HG02798 (cell line): ENCODE data around the gene IQGAP2.
A peak's percentile ranks its signal among the peaks of the same experiment; 100 is the strongest.

ENCODE experiments used
- ATAC-seq: cut with Tn5 transposase; IDR thresholded peaks from one replicate; pipeline ENCODE4 v1.9.1; 2021; ENCODE audit warnings: mild to moderate bottlenecking; ENCODE audit not compliant: unreplicated experiment, poor library complexity

The IQGAP2 gene

DNA sequence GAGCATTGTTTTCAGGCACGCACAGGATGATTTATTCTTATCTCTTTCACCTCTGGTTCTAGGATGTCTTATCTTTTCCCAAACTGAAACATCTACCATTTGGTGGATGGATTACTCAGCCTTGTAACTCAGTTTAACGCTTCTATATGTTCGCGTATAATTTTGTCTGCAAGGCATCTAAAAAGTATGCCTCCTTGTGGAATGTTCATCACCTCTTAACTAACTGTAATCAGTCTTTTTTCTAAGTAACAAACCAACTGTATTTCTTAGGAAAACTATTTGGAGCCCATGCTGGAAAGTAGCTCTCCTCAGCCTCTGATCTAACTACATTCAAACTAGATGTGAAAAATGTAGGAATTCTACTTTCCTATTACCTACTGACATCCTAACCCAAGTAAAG lies 231.6 kb downstream of the IQGAP2 start:
- no peak for ATAC-seq

DNA sequence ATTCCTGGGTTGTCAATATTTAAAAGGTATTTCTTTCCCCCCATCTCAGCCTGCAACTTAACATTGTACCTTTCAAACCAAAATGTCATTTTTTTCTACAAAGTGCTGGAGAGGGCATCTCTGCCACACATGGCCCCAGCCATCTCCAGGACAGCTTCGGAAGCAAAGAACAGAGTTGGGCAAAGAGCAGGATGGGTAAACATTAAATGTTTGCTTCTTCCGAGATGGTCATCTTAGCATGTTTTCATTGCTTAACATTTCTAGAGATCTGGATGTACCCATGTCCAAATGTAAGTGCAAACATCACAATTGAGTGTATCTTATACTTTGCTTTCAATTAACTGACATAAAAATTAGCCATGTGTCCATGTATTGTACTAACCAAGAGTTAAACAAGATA lies 234.4 kb downstream of the IQGAP2 start:
- ATAC-seq, result no peak

DNA sequence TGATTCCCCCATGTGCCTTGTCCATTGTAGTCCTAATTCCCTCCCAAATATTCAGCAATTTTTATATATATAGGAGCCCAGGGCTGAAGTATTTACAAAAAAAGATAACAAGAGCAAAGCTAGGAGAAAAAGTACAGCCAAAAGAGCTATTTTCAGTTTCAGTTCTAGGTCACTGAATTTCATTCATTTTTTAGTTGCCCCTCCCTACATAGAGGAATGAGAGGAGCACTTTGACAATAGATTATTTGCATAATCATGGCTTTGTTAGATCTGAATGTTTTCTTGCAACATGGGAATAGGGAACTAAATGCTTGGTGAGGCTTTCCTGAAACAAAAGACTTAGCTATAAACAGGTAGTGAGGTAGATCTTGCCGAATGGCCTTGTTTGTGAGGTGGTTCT lies 235.4 kb downstream of the IQGAP2 start:
- peak; percentile 46 for ATAC-seq

DNA sequence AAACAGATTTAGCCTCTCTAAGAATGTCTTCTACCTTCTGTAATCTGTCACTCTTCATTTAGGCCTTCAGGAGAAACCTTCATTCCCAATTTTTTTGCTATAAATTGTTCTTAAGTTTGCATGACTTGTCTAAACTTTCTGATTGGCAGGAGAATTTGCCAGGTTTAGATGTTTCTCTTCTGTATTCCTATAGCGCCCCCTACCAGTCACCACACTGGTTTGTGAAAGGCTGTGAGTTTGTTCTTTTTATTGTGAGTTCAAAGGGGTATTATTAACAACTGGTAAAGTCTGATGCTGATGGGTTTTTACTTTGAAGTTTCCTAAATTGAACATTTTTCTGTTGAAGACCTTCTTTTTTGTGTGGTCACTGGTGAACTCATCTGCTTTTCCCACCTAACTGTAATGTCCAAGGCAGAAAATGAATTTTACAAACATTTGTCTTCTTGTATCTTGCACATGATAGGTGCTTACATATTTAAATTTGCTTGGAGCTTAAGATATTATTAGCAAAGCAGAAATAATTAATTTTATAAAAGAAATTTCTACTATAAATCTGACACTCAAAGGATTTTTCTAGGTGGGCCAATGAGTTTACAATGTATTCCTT lies 238.5 kb downstream of the IQGAP2 start:
- ATAC-seq, result no peak

DNA sequence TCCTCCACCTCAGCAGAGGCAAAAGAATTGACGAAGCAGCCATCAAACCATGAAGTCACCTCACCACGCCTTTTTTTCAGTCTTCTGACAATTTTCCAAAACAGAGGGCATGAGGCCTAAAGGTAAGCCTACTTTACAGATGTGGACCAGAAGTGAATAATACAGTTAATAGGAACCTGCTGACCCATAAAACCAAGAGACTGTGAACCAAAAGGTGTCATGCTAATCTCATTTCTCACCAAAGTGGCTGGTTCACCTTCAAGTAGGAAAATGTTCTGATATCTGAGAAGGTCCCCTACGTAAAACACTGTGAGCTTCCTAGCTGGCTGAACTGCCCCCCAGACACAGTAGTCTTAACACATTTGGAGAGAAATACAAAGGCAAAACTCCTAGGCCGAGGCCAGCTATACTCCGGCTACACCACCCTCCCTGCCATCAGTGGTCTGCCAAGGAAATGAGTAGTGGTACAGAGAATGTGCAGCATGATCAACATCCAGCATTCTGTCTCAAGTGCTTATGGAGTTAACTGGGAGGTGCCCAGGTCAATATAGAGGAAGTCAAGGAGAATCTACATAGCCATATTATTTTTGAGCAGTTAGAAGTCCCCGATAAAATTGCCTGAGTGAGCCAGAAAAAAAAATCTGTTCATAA lies 239.4 kb downstream of the IQGAP2 start:
- ATAC-seq, result no peak

DNA sequence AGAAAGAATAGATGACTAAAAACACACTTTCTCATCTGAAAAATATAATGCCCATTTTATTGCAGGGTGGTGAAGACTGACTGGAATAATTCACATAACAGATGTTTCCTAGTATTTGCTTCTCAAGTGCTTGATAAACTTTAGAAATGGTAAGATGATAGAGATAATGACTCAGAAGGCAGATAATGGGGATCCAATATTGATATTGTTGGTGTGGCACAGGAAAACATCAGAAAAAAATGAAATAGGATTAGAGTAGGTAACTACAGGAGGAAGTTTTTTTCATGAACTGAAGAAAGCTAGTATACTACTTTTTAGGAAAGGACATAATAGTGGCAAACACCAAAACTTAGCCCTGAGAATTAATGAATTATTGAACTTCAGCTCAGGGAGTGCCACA lies 240.3 kb downstream of the IQGAP2 start:
- no peak for ATAC-seq

DNA sequence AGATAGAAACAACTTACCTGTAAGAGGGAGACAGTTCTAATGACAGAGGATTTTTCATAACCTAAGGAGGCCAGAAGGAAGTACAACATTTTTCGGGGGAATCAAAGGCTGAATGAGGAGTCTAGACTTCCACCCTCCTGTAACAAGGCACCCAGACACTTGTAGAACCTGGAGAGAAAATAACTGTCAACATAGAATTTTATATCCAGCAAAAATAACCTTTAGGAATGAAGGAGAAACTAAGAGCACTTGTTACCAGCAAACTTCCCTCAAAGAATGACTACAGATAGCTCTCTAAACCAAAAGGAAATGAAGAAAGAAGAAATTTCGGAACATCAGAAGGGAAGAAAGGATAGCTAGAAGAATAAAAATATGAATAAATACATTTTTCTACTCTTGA lies 246.1 kb downstream of the IQGAP2 start:
- ATAC-seq, result no peak

DNA sequence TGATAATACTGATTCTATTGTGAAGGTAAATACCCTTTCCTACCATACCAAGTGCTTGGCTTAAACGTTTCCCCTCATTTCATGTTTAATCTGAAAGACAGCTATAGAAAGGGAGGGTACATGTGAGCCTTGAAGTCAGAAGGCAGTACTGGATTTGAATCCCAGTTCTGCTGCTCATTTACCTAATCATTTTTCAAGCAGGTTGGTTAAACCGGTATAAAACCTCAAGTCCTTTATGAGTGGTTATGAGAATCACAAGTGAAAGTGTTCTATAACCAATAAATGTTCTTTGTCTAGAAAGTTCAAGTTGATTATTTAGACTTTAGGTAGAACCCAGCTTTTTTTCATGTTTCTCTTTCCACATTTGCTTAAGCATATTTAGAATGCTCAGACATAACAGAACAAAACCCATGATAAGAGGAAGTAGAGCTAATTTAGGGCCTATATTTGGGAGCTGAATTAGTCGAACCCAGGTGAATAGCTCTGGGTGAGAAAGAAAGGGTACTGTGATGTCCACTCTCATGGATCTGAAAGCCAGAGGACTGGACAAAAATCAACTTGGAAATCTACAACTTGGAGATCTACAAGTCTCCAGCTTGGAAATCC lies 249.8 kb downstream of the IQGAP2 start:
- no peak for ATAC-seq

DNA sequence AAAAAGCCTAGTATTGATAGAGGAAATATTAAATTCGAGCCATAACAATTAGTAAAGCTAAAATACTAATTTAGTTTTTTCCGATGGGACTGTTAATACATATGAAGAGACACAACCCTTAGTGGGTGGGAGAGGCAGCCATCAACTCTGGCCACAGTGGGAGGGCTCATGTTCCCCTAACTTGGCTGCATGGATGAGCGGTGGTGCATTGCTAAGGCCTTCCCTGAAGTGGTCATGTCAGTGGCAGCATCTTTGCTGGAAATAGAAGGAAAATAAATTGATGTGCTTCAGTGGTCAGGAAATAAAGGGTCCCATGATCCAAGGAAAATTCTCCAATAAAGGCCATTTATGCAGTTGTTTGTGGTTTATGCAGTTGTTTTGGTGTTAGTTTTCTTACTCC lies 254.0 kb downstream of the IQGAP2 start:
- ATAC-seq, result no peak

DNA sequence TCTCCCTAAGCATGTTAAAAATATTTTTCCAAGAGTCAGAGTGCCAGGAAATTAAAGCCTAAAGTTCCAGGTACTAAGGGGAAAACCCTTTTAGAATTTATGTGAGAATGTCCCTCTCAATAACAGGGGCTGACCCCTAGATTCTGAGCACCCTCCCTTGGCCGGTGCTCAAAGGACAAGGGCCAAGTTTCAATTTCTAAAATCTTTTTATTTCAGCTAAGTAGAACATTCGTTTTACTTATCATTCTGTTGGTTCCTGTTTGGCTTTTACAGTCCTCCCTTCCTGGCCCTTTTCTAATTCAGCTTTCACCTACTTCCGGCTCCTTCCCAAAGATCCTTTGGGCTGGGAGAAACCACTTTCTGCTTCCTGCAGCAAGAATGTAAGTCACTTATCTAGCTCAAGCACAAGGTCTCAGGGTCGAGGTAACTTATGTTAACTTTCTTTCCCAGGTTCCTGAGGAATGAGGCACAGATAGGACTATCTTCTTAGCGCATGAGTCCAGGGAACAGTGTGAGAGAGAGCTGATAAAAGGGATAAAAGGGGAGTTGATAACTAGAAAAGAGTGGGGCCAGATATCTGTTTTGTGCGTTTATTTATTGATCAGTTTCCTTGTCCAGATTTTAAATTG lies 254.7 kb downstream of the IQGAP2 start:
- ATAC-seq, result no peak

DNA sequence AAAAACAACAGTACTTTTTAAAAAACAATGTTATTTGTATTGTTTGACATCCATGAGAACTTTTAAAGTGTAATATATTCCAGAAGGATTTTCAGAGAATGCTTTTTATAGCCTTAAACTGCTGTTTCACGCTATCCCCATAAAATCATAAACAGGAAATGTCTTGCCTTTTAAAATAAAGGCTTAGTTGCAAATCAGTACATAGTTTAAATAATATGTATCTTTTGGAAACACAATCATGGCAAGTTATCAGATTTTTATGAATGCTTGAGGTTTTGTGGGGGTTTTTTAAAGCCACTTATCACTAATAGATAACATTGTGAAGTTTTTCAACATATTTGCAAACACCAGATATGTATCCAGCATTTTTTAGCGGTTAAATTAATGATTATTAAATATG lies 257.3 kb downstream of the IQGAP2 start:
- no peak for ATAC-seq

DNA sequence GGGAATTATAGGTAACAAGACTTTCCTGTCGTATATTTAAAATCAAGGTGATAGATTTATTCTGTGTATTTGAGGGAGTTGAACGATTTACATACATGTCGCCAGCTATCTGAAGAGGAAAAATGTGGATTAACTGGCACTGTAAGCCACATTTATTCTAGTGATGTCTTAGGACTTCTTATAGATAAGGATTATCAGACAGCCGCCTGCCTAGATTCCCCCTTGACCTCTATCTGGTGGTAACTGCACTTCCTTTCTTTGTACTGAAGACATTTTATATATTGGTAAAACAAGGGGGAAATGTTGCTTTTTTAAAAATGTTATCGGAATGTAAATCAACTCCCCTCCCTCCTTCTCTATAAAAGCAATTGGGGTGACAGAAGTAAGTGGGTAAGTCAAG lies 259.4 kb downstream of the IQGAP2 start:
- no peak for ATAC-seq

DNA sequence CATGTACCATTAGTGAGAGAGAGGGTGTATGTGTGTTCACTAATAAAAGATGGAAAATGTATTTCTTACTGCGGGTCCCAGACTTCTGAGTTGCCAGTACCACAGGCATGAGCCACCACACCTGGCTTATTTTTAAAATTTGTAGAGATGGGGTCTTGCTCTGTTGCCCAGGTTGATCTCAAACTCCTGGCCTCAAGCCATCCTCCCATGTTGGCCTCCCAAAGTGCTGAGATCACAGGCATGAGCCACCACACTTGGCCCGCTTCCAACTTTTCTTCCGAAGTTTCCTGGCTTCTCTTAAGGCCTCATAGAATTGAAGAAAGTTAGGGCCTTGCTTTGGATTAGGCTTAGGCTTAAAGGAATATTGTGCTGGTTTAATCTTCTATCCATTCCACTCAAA lies 260.5 kb downstream of the IQGAP2 start:
- no peak for ATAC-seq

DNA sequence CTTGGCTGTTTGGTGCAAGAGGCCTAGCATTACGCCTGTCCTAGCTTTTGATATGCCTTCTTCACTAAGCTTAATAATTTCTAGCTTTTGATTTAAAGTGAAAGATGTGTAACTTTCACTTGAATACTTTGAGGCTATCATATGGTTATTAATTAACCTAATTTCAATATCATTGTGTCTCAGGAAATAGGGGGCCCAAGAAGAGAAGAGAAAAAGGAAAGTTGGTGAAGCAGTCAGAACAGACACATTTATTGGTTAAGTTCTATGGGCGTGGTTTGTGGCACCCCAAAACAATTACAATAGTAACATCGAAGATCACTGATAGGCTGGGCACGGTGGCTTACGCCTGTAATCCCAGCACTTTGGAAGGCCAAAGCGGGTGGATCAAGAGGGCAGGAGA lies 261.0 kb downstream of the IQGAP2 start:
- ATAC-seq, result no peak

DNA sequence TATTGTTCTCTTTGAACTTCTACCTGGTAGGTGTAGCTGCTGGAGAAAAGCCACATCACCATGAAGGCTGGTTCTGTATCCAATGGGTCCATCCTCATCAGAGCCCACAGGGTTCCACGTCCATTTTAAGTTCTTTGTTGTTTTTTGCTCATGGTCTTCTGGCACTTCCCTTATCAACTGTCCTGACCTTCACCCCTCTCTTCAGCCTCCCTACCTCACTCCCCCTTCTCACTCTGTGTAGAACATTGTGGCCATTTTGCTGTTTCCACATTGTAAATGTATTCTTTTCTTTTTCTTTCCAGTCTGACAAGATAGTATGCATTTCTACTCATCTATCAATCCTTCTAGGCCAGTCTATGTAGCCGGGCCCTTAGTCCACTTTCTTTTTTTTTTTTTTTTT lies 264.4 kb downstream of the IQGAP2 start:
- no peak for ATAC-seq

DNA sequence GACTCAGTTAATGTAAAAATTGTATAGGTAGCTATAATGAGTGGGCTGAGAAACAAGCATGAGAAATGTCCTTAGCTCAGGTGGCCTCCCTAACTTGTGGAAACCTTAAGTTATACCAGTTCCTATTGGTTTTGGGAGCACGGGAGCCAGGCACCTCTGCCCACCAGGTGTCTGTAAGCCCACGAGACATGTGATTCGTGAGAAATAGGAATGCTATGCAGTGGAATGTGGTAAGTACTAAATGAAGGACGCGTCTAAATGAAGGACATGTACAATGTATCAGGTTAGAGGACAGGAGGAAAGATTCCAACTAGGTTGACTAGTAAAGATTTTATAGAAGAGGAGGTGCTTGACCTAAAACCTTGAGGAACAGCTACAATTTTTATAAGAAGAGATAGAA lies 266.2 kb downstream of the IQGAP2 start:
- ATAC-seq, result no peak

DNA sequence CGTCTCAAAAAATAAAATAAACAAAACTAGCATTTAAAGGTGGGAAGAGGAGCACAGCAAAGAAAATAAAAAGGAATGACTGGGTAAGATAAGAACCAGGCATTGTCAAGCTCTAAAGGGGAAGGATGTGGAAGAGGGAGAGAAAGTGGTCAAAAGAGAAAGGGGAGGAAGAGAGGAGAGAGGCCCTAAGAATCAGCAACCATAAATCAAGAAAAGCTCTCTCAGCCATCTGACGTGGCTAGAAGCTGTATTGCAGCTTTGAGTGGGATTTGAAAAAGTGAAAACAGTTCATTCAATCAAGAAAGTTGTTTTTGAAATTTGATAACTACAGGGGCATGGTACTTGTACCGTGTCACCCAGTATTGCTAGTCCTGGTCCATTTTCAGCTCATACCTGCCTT lies 267.4 kb downstream of the IQGAP2 start:
- ATAC-seq, result no peak

DNA sequence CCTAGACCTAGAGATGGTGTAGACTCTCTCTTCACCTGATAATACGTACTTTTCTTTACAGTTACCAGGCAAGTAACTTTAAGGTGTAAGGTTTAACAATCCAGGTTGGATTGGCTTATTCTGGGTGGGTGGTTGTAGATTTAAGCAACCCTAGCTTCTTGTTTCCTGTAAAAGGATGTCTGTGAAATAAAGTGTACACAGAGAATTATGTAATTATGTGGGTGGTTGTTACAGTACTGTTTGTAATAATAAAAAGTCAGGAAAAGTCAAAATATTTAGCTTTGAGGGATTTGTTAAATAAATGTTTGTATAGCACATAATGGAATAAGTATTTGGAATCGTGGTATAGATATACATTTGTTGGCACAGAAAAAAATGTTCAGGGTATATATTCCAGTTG lies 269.2 kb downstream of the IQGAP2 start:
- no peak for ATAC-seq

DNA sequence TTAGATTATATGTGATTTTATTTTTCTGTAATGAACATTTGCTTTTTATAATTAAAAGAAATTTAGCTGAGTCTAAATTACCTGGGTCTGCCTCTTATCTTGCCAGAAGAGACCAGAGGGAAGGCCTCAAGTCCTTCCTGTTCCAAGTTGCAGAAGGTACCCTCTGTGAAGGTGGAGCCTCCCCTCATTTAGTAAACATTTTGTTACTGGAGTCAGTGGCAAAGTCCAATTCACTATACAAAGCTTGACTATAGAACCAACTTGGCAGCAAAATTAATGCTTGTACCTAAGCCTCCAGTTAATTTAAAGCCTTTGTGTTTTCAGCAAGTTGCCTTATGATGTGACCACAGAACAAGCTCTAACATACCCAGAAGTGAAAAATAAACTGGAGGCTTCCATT lies 270.0 kb downstream of the IQGAP2 start:
- no peak for ATAC-seq

DNA sequence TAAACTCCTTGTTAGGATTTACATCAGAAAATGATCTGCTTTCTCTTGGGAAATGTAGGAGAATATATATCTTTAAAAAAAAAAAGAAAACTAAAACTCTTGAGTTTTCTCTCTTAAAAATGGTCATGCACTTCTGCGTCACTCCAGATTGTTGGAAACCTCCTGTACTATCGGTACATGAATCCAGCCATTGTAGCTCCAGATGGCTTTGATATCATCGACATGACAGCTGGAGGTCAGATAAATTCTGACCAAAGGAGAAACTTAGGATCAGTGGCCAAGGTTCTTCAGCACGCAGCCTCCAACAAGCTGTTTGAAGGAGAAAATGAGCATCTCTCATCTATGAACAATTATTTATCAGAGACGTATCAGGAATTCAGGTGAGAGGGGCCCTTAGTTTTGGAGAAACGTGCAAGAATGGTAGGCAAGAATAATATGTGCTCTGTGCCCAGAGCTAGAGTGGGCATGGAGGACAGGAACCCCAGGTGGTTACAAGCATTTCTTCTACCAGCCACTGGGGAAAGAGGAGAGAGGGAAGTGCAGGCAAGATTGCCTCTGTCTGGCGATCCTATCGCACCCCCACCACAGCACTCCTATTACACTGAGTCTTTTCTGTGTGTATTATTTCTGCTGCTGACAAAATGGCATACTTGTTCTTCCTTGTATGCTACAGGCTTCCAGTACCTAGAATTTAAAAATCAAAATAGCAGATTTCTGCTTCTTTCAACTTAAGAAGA lies 271.4 kb downstream of the IQGAP2 start:
- no peak for ATAC-seq

DNA sequence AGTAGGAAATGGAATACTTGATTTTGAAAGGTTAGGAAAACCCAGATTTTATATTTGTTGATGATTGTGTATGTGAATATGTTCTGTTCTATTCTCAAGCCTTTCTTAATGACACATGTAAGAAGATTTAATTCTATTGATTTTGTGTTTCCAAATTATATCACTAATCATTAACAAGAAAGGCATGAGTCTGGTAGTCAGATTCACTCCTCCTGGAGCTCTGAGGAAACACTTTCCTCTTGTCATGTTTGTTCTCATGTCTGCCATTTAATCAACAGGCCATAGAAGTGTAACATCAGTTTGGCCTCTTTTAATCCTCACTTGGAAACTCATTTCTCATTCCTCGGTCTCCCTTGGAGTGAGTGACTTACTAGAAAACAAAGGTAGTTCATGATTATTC lies 272.3 kb downstream of the IQGAP2 start:
- no peak for ATAC-seq
